Panc1 (cell line): Measurements from ENCODE around the gene PWP1. TPM values are rescaled to one million over a fixed set of nuclear protein-coding genes. Genes with fewer than 3 reads are reported as not detected.

ENCODE experiments used
- ATAC-seq: fragments of 200-7000 bp; cut with Tn5 transposase; 2 replicates; pipeline ENCODE4 v1.9.1; 2020; ENCODE audit warnings: mild to moderate bottlenecking, moderate library complexity
- BruUV-seq: library from RNA; stranded (reverse); fragments of 400-500 nt; replicated peaks from 2 replicates; lab custom pipeline; 2021; lab: Mats Ljungman, UMichigan
- CTCF ChIA-PET: fragments of 300-600 bp; sonication (Branson Sonifier 250); formaldehyde crosslinking; loops from one replicate; lab custom pipeline; 2022; ENCODE audit warnings: antibody characterized with exemption; lab: Charles Lee
- POLR2A ChIA-PET: fragments of 300-600 bp; sonication (Branson Sonifier 250); formaldehyde crosslinking; loops from one replicate; lab custom pipeline; 2022; ENCODE audit warnings: antibody characterized with exemption; lab: Charles Lee
- DNase-seq: peaks from one replicate; pipeline ENCODE4 v3.0.0-alpha.2; 2010; ENCODE audit warnings: low read depth, low spot score
- H3K27ac ChIP-seq: 2 replicates; pipeline ENCODE4 v1.5.1; 2011; ENCODE audit warnings: mild to moderate bottlenecking, low read length, inconsistent platforms
- H3K27me3 ChIP-seq: fragments of 200-500 bp; sonication (Bioruptor generic); 2 replicates; pipeline ENCODE4 v1.6.0; 2014; ENCODE audit warnings: low read length, inconsistent platforms; ENCODE audit not compliant: control insufficient read depth, insufficient read depth
- H3K36me3 ChIP-seq: fragments of 200-500 bp; sonication (Bioruptor generic); 2 replicates; pipeline ENCODE4 v1.5.1; 2014; ENCODE audit warnings: inconsistent platforms, mild to moderate bottlenecking, low read length, moderate library complexity; ENCODE audit not compliant: control insufficient read depth, insufficient read depth
- H3K4me1 ChIP-seq: 2 replicates; pipeline ENCODE4 v1.5.1; 2011; ENCODE audit warnings: inconsistent platforms, mild to moderate bottlenecking, low read length, moderate library complexity; ENCODE audit not compliant: control insufficient read depth, insufficient read depth
- H3K4me3 ChIP-seq, 2 experiments: 2 replicates each; pipeline ENCODE4 v1.5.1; 2011 to 2012; ENCODE audit warnings: low read depth in 2 of 2, low read length in 2 of 2, mild to moderate bottlenecking in 2 of 2, inconsistent platforms in 1 of 2, moderate library complexity in 1 of 2
- H3K9me3 ChIP-seq: fragments of 200-500 bp; sonication (Bioruptor generic); 2 replicates; pipeline ENCODE4 v1.5.1; 2014; ENCODE audit warnings: low read depth, mild to moderate bottlenecking, inconsistent platforms, low read length, moderate library complexity; ENCODE audit not compliant: control insufficient read depth, insufficient read depth
- POLR2AphosphoS5 ChIP-seq: IDR thresholded peaks from 2 replicates; pipeline ENCODE4 v1.6.1; 2012; ENCODE audit warnings: mild to moderate bottlenecking, low read depth, low read length, moderate library complexity
- REST ChIP-seq, 2 experiments: IDR thresholded peaks; 2 replicates each; pipeline ENCODE4 v1.6.1; 2011 to 2012; ENCODE audit warnings: low read depth in 2 of 2, control low read depth in 1 of 2, low read length in 1 of 2, mild to moderate bottlenecking in 1 of 2, moderate library complexity in 1 of 2; ENCODE audit not compliant: insufficient read depth in 1 of 2
- SIN3A ChIP-seq: IDR thresholded peaks from 2 replicates; pipeline ENCODE4 v1.6.1; 2012; ENCODE audit warnings: low read depth, mild to moderate bottlenecking, low read length, moderate library complexity, borderline replicate concordance; ENCODE audit not compliant: insufficient read depth
- TCF7L2 ChIP-seq: IDR thresholded peaks from 2 replicates; pipeline ENCODE4 v1.6.1; 2011; ENCODE audit warnings: mild to moderate bottlenecking, low read depth, low read length, inconsistent platforms
- in situ Hi-C: cut with HindIII; loops from 2 replicates; pipeline ENCODE4 v1.10.0; 2016; ENCODE audit warnings: low sequenced_read_pairs, low pct_unique_long_range_greater_than_20kb
- intact Hi-C: fragments of 100-400 bp; cut with micrococcal nuclease; formaldehyde crosslinking; loops from one replicate; pipeline ENCODE4 v1.10.0; 2022; ENCODE audit not compliant: unreplicated experiment
- total RNA-seq: library from RNA; stranded (reverse); gene quantifications from one replicate; pipeline ENCODE4 v1.2.1, GENCODE V29; 2021; ENCODE audit not compliant: unreplicated experiment
- TF ChIP-seq, protein P1 (sequence below): fragments of 450-650 bp; IDR thresholded peaks from 2 replicates; pipeline ENCODE4 v1.5.1; 2017; ENCODE audit warnings: mild to moderate bottlenecking

The PWP1 gene
- total RNA-seq, 1 experiment from 2014 or later = 61.7 TPM

- no peak overlapping the region for H3K4me3 ChIP-seq
- no peaks in the 10 kb centered on the region for H3K9me3 ChIP-seq
- no peak for DNase-seq
- H3K27ac ChIP-seq = no peak overlapping the region
- POLR2A ChIA-PET = no interaction called here
- BruUV-seq = no TSS peak
- in situ Hi-C loops (no loop called here), intact Hi-C loops (no loop called here)
- H3K27me3 ChIP-seq = no peaks in the 10 kb centered on the region
- no peak for ATAC-seq
- TF ChIP-seq TCF7L2 = no peak
- TF ChIP-seq POLR2AphosphoS5 = no peak
- TF ChIP-seq REST (IDR thresholded peaks at IDR 0.05; ENCODE audit: insufficient read depth in 1 of 2, low read depth in 2 of 2, low read length in 1 of 2) = no peak
- no peak for TF ChIP-seq SIN3A
- TF ChIP-seq, protein P1, sequence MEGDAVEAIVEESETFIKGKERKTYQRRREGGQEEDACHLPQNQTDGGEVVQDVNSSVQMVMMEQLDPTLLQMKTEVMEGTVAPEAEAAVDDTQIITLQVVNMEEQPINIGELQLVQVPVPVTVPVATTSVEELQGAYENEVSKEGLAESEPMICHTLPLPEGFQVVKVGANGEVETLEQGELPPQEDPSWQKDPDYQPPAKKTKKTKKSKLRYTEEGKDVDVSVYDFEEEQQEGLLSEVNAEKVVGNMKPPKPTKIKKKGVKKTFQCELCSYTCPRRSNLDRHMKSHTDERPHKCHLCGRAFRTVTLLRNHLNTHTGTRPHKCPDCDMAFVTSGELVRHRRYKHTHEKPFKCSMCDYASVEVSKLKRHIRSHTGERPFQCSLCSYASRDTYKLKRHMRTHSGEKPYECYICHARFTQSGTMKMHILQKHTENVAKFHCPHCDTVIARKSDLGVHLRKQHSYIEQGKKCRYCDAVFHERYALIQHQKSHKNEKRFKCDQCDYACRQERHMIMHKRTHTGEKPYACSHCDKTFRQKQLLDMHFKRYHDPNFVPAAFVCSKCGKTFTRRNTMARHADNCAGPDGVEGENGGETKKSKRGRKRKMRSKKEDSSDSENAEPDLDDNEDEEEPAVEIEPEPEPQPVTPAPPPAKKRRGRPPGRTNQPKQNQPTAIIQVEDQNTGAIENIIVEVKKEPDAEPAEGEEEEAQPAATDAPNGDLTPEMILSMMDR = no peak
- CTCF ChIA-PET = no interaction called here
- H3K36me3 ChIP-seq = peaks cover 36% of the 10 kb centered on the region
- no peaks in the 10 kb centered on the region for H3K4me1 ChIP-seq
Measured at GRCh38 chr12:107735763-107736162, 50.2 kb downstream of the PWP1 start.

DNA sequence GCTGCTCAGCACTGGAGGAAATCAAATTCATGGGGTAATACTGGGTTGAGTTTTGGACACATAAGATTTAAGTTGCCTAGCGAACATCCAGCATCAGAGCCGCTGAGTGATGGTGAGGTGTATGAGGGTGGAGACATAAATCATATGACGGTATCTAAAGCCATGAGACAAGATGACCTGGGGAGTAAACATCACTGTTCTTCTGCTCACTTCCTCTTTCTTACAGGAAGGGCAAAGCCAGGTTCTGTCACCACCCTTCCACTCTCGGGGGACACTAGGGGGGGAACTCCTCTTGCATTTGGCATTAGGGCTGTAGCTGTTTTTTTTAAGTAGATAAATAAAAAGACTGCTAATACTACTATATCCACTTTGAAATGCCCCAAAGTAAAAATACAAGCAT is 51.3 kb downstream of the PWP1 start:
- H3K27ac ChIP-seq = no peak overlapping the region
- no peaks in the 10 kb centered on the region for H3K9me3 ChIP-seq
- no peaks in the 10 kb centered on the region for H3K27me3 ChIP-seq
- H3K4me1 ChIP-seq = no peaks in the 10 kb centered on the region
- DNase-seq = no peak
- peaks cover 42% of the 10 kb centered on the region for H3K36me3 ChIP-seq
- in situ Hi-C loops (no loop called here), intact Hi-C loops (no loop called here)
- ChIA-PET POLR2A (no interaction called here), CTCF (no interaction called here)
- H3K4me3 ChIP-seq = no peak overlapping the region
- no peak for TF ChIP-seq TCF7L2
- TF ChIP-seq POLR2AphosphoS5 = no peak
- no peak for TF ChIP-seq REST (IDR thresholded peaks at IDR 0.05; ENCODE audit: insufficient read depth in 1 of 2, low read depth in 2 of 2, low read length in 1 of 2)
- TF ChIP-seq, protein P1 = no peak
- TF ChIP-seq SIN3A = no peak
- ATAC-seq = no peak
- BruUV-seq = no TSS peak
